H1 (cell line): ENCODE results near the gene POLN. TPM values are rescaled to one million over a fixed set of nuclear protein-coding genes. Genes with fewer than 3 reads are reported as not detected.

Experiments used
- CTCF ChIA-PET: fragments of 300-600 bp; sonication (Branson Sonifier 250); formaldehyde crosslinking; loops from one replicate; lab custom pipeline; 2021; ENCODE audit not compliant: partially characterized antibody; lab: Charles Lee
- POLR2A ChIA-PET: fragments of 300-600 bp; sonication (Branson Sonifier 250); formaldehyde crosslinking; loops from one replicate; lab custom pipeline; 2021; ENCODE audit warnings: inconsistent platforms; ENCODE audit not compliant: partially characterized antibody; lab: Charles Lee
- DNase-seq, 2 experiments: peaks; one replicate each; pipeline versions ENCODE4 v3.0.0 to v3.0.0-alpha.2; 2010 to 2022; ENCODE audit warnings: low spot score in 2 of 2, low read depth in 1 of 2, mixed read lengths in 1 of 2
- FAIRE-seq: peaks from 2 replicates; lab custom pipeline; 2011; peaks lifted over from hg19 to GRCh38; lab: Jason Lieb, UNC
- H2AFZ ChIP-seq: 2 replicates; pipeline ENCODE4 v1.8.1; 2012; ENCODE audit warnings: low read length, inconsistent platforms
- H2AK5ac ChIP-seq: 2 replicates; pipeline ENCODE4 v1.6.1; 2013; ENCODE audit warnings: low read depth, low read length
- H2BK120ac ChIP-seq: replicated peaks from 2 replicates; pipeline ENCODE3; 2013; ENCODE audit warnings: low read depth, low read length, inconsistent platforms
- H2BK12ac ChIP-seq: 2 replicates; pipeline ENCODE4 v1.6.1; 2013; ENCODE audit warnings: low read depth, low read length
- H2BK15ac ChIP-seq: 2 replicates; pipeline ENCODE4 v1.6.1; 2013; ENCODE audit warnings: low read length
- H2BK20ac ChIP-seq: 2 replicates; pipeline ENCODE4 v1.6.1; 2013; ENCODE audit warnings: low read length
- H2BK5ac ChIP-seq: 2 replicates; pipeline ENCODE4 v1.6.1; 2013; ENCODE audit warnings: low read depth, low read length
- H3K14ac ChIP-seq: 2 replicates; pipeline ENCODE4 v1.6.1; 2013; ENCODE audit warnings: inconsistent platforms; ENCODE audit not compliant: insufficient read length
- H3K18ac ChIP-seq: 2 replicates; pipeline ENCODE4 v1.6.1; 2013; ENCODE audit warnings: low read length; ENCODE audit errors: extremely low read depth
- H3K23ac ChIP-seq: 2 replicates; pipeline ENCODE4 v1.6.1; 2013; ENCODE audit warnings: inconsistent platforms; ENCODE audit not compliant: insufficient read length
- H3K23me2 ChIP-seq: 2 replicates; pipeline ENCODE4 v1.6.1; 2013; ENCODE audit warnings: low read depth, low read length
- H3K27ac ChIP-seq: 2 replicates; pipeline ENCODE4 v1.6.1; 2011; ENCODE audit warnings: low read depth, low read length, inconsistent platforms
- H3K27me3 ChIP-seq, 4 experiments: replicated peaks in 1 of 4; 1 replicate in 1 of 4; 2 replicates in 3 of 4; pipeline versions ENCODE4 v1.6.1 to v1.8.1; 2011 to 2013; ENCODE audit warnings: low read length in 3 of 4, mild to moderate bottlenecking in 3 of 4, inconsistent platforms in 2 of 4, mixed read lengths in 2 of 4, moderate library complexity in 1 of 4; ENCODE audit not compliant: control insufficient read depth in 3 of 4, insufficient read depth in 3 of 4; ENCODE audit errors: extremely low read depth in 1 of 4
- H3K36me3 ChIP-seq, 4 experiments: 2 replicates each; pipeline versions ENCODE4 v1.6.1 to v1.8.1; 2011 to 2013; ENCODE audit warnings: mild to moderate bottlenecking in 4 of 4, low read length in 3 of 4, moderate library complexity in 2 of 4, control low read depth in 1 of 4, inconsistent platforms in 1 of 4; ENCODE audit not compliant: insufficient read depth in 4 of 4, control insufficient read depth in 2 of 4
- H3K4ac ChIP-seq: replicated peaks from 2 replicates; pipeline ENCODE3; 2013; ENCODE audit warnings: low read length, low read depth, mixed read lengths, inconsistent platforms; ENCODE audit not compliant: insufficient read length
- H3K4me1 ChIP-seq, 4 experiments: replicated peaks in 1 of 4; 1 replicate in 1 of 4; 2 replicates in 3 of 4; pipeline versions ENCODE4 v1.6.1 to v1.8.1; 2011 to 2013; ENCODE audit warnings: low read length in 3 of 4, inconsistent platforms in 2 of 4, mixed read lengths in 1 of 4; ENCODE audit not compliant: insufficient read depth in 4 of 4, control insufficient read depth in 3 of 4
- H3K4me2 ChIP-seq, 2 experiments: 2 replicates each; pipeline versions ENCODE4 v1.6.1 to v1.8.1; 2011 to 2013; ENCODE audit warnings: low read depth in 2 of 2, low read length in 2 of 2, control low read depth in 1 of 2, inconsistent platforms in 1 of 2, mild to moderate bottlenecking in 1 of 2; ENCODE audit not compliant: insufficient read depth in 1 of 2
- H3K4me3 ChIP-seq, 4 experiments: fragments of 200-600, 300-600 bp in 1 of 4; sonication (generic), shearing (Covaris generic), sonication (Bioruptor Twin) in 1 of 4; 2 replicates each; pipeline versions ENCODE4 v1.5.1 to v1.8.1; 2011 to 2016; ENCODE audit warnings: low read length in 4 of 4, low read depth in 3 of 4, control low read depth in 2 of 4, inconsistent platforms in 2 of 4, mild to moderate bottlenecking in 2 of 4, mixed read lengths in 1 of 4, moderate library complexity in 1 of 4; ENCODE audit not compliant: insufficient read depth in 2 of 4; ENCODE audit errors: extremely low read depth in 1 of 4
- H3K56ac ChIP-seq: replicated peaks from 2 replicates; pipeline ENCODE3; 2013; ENCODE audit warnings: low read depth, mild to moderate bottlenecking, mixed read lengths, low read length, inconsistent platforms; ENCODE audit not compliant: insufficient read length
- H3K79me1 ChIP-seq: 2 replicates; pipeline ENCODE4 v1.6.1; 2013; ENCODE audit warnings: low read depth, low read length, control low read depth
- H3K79me2 ChIP-seq, 2 experiments: 2 replicates each; pipeline versions ENCODE4 v1.6.1 to v1.8.1; 2012 to 2013; ENCODE audit warnings: low read length in 2 of 2, mild to moderate bottlenecking in 2 of 2, inconsistent platforms in 1 of 2; ENCODE audit not compliant: insufficient read depth in 2 of 2, control insufficient read depth in 1 of 2
- H3K9ac ChIP-seq, 4 experiments: replicated peaks in 1 of 4; 1 replicate in 1 of 4; 2 replicates in 3 of 4; pipeline versions ENCODE4 v1.6.1 to v1.8.1; 2011 to 2013; ENCODE audit warnings: low read depth in 3 of 4, low read length in 3 of 4, control low read depth in 2 of 4, mild to moderate bottlenecking in 2 of 4, moderate library complexity in 2 of 4, inconsistent platforms in 1 of 4; ENCODE audit errors: extremely low read depth in 1 of 4
- H3K9me3 ChIP-seq, 2 experiments: 2 replicates each; pipeline versions ENCODE4 v1.6.1 to v1.8.1; 2012 to 2013; ENCODE audit warnings: mild to moderate bottlenecking in 2 of 2, moderate library complexity in 2 of 2, control low read depth in 1 of 2, inconsistent platforms in 1 of 2, low read depth in 1 of 2, low read length in 1 of 2, mixed read lengths in 1 of 2; ENCODE audit not compliant: insufficient read depth in 2 of 2
- H4K20me1 ChIP-seq, 2 experiments: replicated peaks in 1 of 2; 2 replicates each; pipeline versions ENCODE3 to v1.8.1; 2011 to 2013; ENCODE audit warnings: inconsistent platforms in 2 of 2, low read length in 2 of 2, mild to moderate bottlenecking in 1 of 2; ENCODE audit not compliant: insufficient read depth in 2 of 2, control insufficient read depth in 1 of 2
- H4K5ac ChIP-seq: 2 replicates; pipeline ENCODE4 v1.6.1; 2013; ENCODE audit warnings: low read length, low read depth, mixed read lengths, inconsistent platforms; ENCODE audit not compliant: insufficient read length
- H4K8ac ChIP-seq: 2 replicates; pipeline ENCODE4 v1.8.0; 2013; ENCODE audit warnings: mild to moderate bottlenecking, moderate library complexity, low read length, inconsistent platforms; ENCODE audit not compliant: insufficient read depth; ENCODE audit errors: extremely low read depth
- H4K91ac ChIP-seq: replicated peaks from 2 replicates; pipeline ENCODE3; 2013; ENCODE audit warnings: low read length, mixed read lengths, inconsistent platforms; ENCODE audit not compliant: insufficient read length
- SIN3A ChIP-seq, 2 experiments: IDR thresholded peaks in 1 of 2; conservative IDR thresholded peaks in 1 of 2; 2 replicates each; pipeline ENCODE4 v1.6.1; 2011 to 2012; ENCODE audit warnings: low read length in 2 of 2, improper control_type of control experiment in 1 of 2, low read depth in 1 of 2, mild to moderate bottlenecking in 1 of 2
- TEAD4 ChIP-seq: IDR thresholded peaks from 2 replicates; pipeline ENCODE4 v1.6.1; 2012; ENCODE audit warnings: low read depth, low read length, inconsistent platforms, mixed read lengths
- WGBS, 2 experiments: shearing (Covaris generic) in 1 of 2; methylation state at CpG; one replicate each; pipeline versions ENCODE4 v1.1.6 to v1.1.7; 2013 to 2015; ENCODE audit warnings: low lambda C conversion rate in 2 of 2, mixed read lengths in 2 of 2, inconsistent platforms in 1 of 2, low coverage in 1 of 2, missing lambda C conversion rate in 1 of 2; ENCODE audit not compliant: insufficient replicate concordance in 2 of 2, insufficient coverage in 1 of 2, insufficient read length in 1 of 2; ENCODE audit errors: extremely low coverage in 1 of 2, missing lambda C conversion rate in 1 of 2; 5-methylcytosine and 5-hydroxymethylcytosine counted together
- polyA plus RNA-seq, 7 experiments: library from polyadenylated mRNA; depleted of rRNA in 3 of 7; stranded (reverse) in 5 of 7; unstranded in 2 of 7; fragments of >200 nt in 5 of 7; fragments of 200-250 nt in 2 of 7; gene quantifications; 1 replicate in 5 of 7; 2 replicates in 1 of 7; 4 replicates in 1 of 7; pipeline versions ENCODE4 v1.2.1 to v1.2.3, GENCODE V29; 2011 to 2013; ENCODE audit warnings: missing spikeins in 2 of 7, mixed read lengths in 2 of 7
- total RNA-seq: library from RNA; stranded (reverse); fragmentation: NEBNext Ultra II Directional; extraction: Animal tissue kit (Norgen Biotek cat#: 25700); gene quantifications from 2 replicates; pipeline ENCODE4 v1.2.1, GENCODE V29; 2021

POLN gene
- total and polyA plus RNA-seq, 2 of the 8 experiments (the other 6 are each of a cell fraction or from before 2014, with no cell fraction given) = 0.98 to 1.5 TPM

GRCh38 chr4:2172161-2172560, 69.8 kb downstream of the POLN start:
- no peak overlapping the region for H4K5ac ChIP-seq
- 79% methylated on average over 4 of the region's 4 CpGs; no CpG with 5 or more reads in 1 of the 2 experiments for WGBS, 2 experiments
- no peak overlapping the region for H2AK5ac ChIP-seq
- peaks cover 0 to 2% of the 10 kb centered on the region in 2 experiments for H4K20me1 ChIP-seq
- no peaks in the 10 kb centered on the region for H3K27me3 ChIP-seq
- no peak overlapping the region for H3K4ac ChIP-seq
- no peak for DNase-seq
- no peak overlapping the region for H4K8ac ChIP-seq
- no peak overlapping the region for H4K91ac ChIP-seq
- CTCF ChIA-PET = interaction anchor here (0.9 to 1.3 kb wide), 3 partner anchors 17 to 77 kb away, joined by 3 to 5 read pairs (median 3); no protein-coding TSS in a partner anchor
- H3K4me2 ChIP-seq = no peak overlapping the region
- TF ChIP-seq TEAD4 (no peak), SIN3A (conservative IDR thresholded peaks at IDR 0.05 in 1 of 2, IDR thresholded peaks at IDR 0.05 in 1 of 2; ENCODE audit: low read depth in 1 of 2, low read length in 2 of 2) (no peak)
- no peak overlapping the region for H2BK12ac ChIP-seq
- no peaks in the 10 kb centered on the region for H3K79me2 ChIP-seq
- H3K9me3 ChIP-seq = no peaks in the 10 kb centered on the region
- no peak overlapping the region for H2BK5ac ChIP-seq
- H3K79me1 ChIP-seq = no peaks in the 10 kb centered on the region
- H3K23me2 ChIP-seq = no peaks in the 10 kb centered on the region
- POLR2A ChIA-PET = interaction anchor here (0.6 kb wide), 1 partner anchor 167 kb away, joined by 3 read pairs; no protein-coding TSS in a partner anchor
- H3K23ac ChIP-seq = no peak overlapping the region
- no peak overlapping the region for H3K9ac ChIP-seq
- H3K4me1 ChIP-seq = no peaks in the 10 kb centered on the region
- no peak for FAIRE-seq
- H2BK15ac ChIP-seq = no peak overlapping the region
- H3K18ac ChIP-seq = no peak overlapping the region
- no peak overlapping the region for H3K27ac ChIP-seq
- H3K14ac ChIP-seq = no peak overlapping the region
- H2BK20ac ChIP-seq = no peak overlapping the region
- no peak overlapping the region for H2AFZ ChIP-seq
- H3K4me3 ChIP-seq = no peak overlapping the region
- no peak overlapping the region for H2BK120ac ChIP-seq
- no peak overlapping the region for H3K56ac ChIP-seq
- H3K36me3 ChIP-seq = no peaks in the 10 kb centered on the region
